ENCODE measurements around the gene AFF4. TPM values are rescaled to one million over a fixed set of nuclear protein-coding genes. Genes with fewer than 3 reads are reported as not detected.

AFF4 gene
- total and polyA plus RNA-seq, 2 of the 4 experiments (the other 2 are of a cell fraction) = 27.3 to 57.2 TPM

GRCh38 chr5:132832612-132833011 lies 130.8 kb downstream of the AFF4 start:
- Histone ChIP-seq H3K9me3 (ENCODE audit: control insufficient read depth, insufficient read depth, low read length) (no peaks in the 10 kb centered on the region), H2BK15ac (ENCODE audit: low read depth, low read length) (no peak overlapping the region), H2AK9ac (replicated peaks; ENCODE audit: low read depth, low read length, poor library complexity) (no peak overlapping the region), H3K4me1 (ENCODE audit: control insufficient read depth, insufficient read depth, low read length) (no peaks in the 10 kb centered on the region; the same call in 1 of the 2 replicates), H3K23ac (ENCODE audit: low read depth, low read length) (no peak overlapping the region), H3K9me1 (ENCODE audit: insufficient read depth, low read length) (peaks cover 4% of the 10 kb centered on the region; the same call in 1 of the 2 replicates), H3K4me2 (ENCODE audit: low read depth, low read length) (no peak overlapping the region), H3K36me3 (ENCODE audit: control insufficient read depth, insufficient read depth, low read length) (no peaks in the 10 kb centered on the region), H2BK5ac (ENCODE audit: low read depth, low read length, poor library complexity, severe bottlenecking) (no peak overlapping the region), H2BK120ac (ENCODE audit: low read depth, low read length) (no peak overlapping the region), H4K8ac (ENCODE audit: low read depth in 2 of 2, low read length in 2 of 2) (no peak overlapping the region), H2AK5ac (ENCODE audit: low read depth, low read length) (no peak overlapping the region), H2AFZ (replicated peaks; ENCODE audit: low read length, poor library complexity) (no peak overlapping the region), H3K27me3 (ENCODE audit: control insufficient read depth, insufficient read depth, low read length) (no peaks in the 10 kb centered on the region), H3K18ac (ENCODE audit: low read depth, low read length) (no peak overlapping the region), H4K5ac (ENCODE audit: low read depth, low read length) (no peak overlapping the region), H3K4me3 (ENCODE audit: insufficient read depth, low read depth, low read length) (no peak overlapping the region), H4K20me1 (ENCODE audit: insufficient read depth, low read length) (no peaks in the 10 kb centered on the region), H3K56ac (ENCODE audit: extremely low read depth, insufficient read depth, low read length) (no peak overlapping the region), H3K14ac (replicated peaks; ENCODE audit: low read depth, low read length) (no peak overlapping the region), H2BK20ac (ENCODE audit: low read depth, low read length) (no peak overlapping the region), H4K91ac (ENCODE audit: insufficient read depth, low read depth, low read length) (no peak overlapping the region), H3K4ac (ENCODE audit: low read depth, low read length) (no peak overlapping the region), H3K79me1 (ENCODE audit: low read depth in 1 of 2, low read length in 2 of 2) (peaks cover 13 to 24% of the 10 kb centered on the region in 2 experiments; a peak in 3 of 4 replicates), H3K27ac (ENCODE audit: insufficient read depth, low read length) (no peak overlapping the region), H3K9ac (ENCODE audit: low read depth, low read length) (no peak overlapping the region)
- TF ChIP-seq ELK1 (IDR thresholded peaks at IDR 0.05; ENCODE audit: borderline replicate concordance, low read depth, low read length) = no peak
- no peak for TF ChIP-seq CHD1 (IDR thresholded peaks at IDR 0.05; ENCODE audit: low read depth, low read length)
- TF ChIP-seq CEBPB (IDR thresholded peaks at IDR 0.05; ENCODE audit: low read depth, low read length) = no peak
- TF ChIP-seq RFX5 (IDR thresholded peaks at IDR 0.05; ENCODE audit: low read depth, low read length) = no peak
- no peak for TF ChIP-seq NFE2L2 (IDR thresholded peaks at IDR 0.05; ENCODE audit: low read depth, low read length)
- TF ChIP-seq MAZ (IDR thresholded peaks at IDR 0.05; ENCODE audit: borderline replicate concordance, low read depth, low read length) = no peak
- no peak for TF ChIP-seq USF2 (IDR thresholded peaks at IDR 0.05; ENCODE audit: low read depth, low read length)
- no peak for TF ChIP-seq POLR2A (IDR thresholded peaks at IDR 0.05; ENCODE audit: low read depth, low read length)
- ChIA-PET POLR2A (ENCODE audit: unreplicated experiment) (no interaction called here), CTCF (no interaction called here)
- in situ Hi-C loops (cut with MboI; ENCODE audit: low sequenced_read_pairs) = no loop called here
- 80% methylated on average over 3 of the region's 5 CpGs; no CpG with 5 or more reads in 1 of the 2 experiments for WGBS, 2 experiments (ENCODE audit: extremely low coverage in 2 of 2, insufficient read length in 1 of 2)
- dilution Hi-C loops (cut with HindIII; ENCODE audit: low sequenced_read_pairs, unreplicated experiment) = no loop called here
- BruUV-seq (replicated peaks) = no TSS peak
- intact Hi-C loops (cut with micrococcal nuclease) = no loop called here
- DNase-seq = no peak
- ATAC-seq (ENCODE audit: low read depth) = no peak
